SKM-1 (cell line): Measurements from ENCODE around the gene OLFML2A.
"Not testable (repeated sequence)": the region's sequence is repeated elsewhere in the genome, so short reads cannot be mapped to it uniquely, and the experiment has no call there.

ENCODE experiments used
- DNase-seq: peaks from one replicate; lab custom pipeline; 2025; ENCODE audit not compliant: unreplicated experiment; lab: John Stamatoyannopoulos, UW

The OLFML2A gene

GRCh38 chr9:124818431-124819281 lies 41.7 kb downstream of the OLFML2A start:
- DNase-seq: no peak

GRCh38 chr9:124820698-124821623 lies 44.0 kb downstream of the OLFML2A start:
- no peak for DNase-seq

- no peak for DNase-seq
Measured at GRCh38 chr9:124828489-124829333, 51.8 kb downstream of the OLFML2A start.

- DNase-seq: no peak
Measured at GRCh38 chr9:124829334-124829669, 52.4 kb downstream of the OLFML2A start.

- DNase-seq: no peak
Measured at GRCh38 chr9:124830593-124830992, 53.7 kb downstream of the OLFML2A start.

GRCh38 chr9:124831642-124832364 lies 54.9 kb downstream of the OLFML2A start:
- no peak for DNase-seq

- DNase-seq: no peak
Measured at GRCh38 chr9:124834591-124834990, 57.7 kb downstream of the OLFML2A start.

- no peak for DNase-seq
Measured at GRCh38 chr9:124835026-124835557, 58.2 kb downstream of the OLFML2A start.

- not testable (repeated sequence) for DNase-seq
Measured at GRCh38 chr9:124838132-124838531, 61.2 kb downstream of the OLFML2A start.

GRCh38 chr9:124838567-124839275 lies 61.8 kb downstream of the OLFML2A start:
- DNase-seq: not testable (repeated sequence)

GRCh38 chr9:124839612-124840299 lies 62.8 kb downstream of the OLFML2A start:
- DNase-seq: no peak

GRCh38 chr9:124840300-124840833 lies 63.4 kb downstream of the OLFML2A start:
- no peak for DNase-seq

- no peak for DNase-seq
Measured at GRCh38 chr9:124841075-124841821, 64.3 kb downstream of the OLFML2A start.

- DNase-seq: no peak
Measured at GRCh38 chr9:124843456-124844034, 66.6 kb downstream of the OLFML2A start.

- DNase-seq: no peak
Measured at GRCh38 chr9:124844291-124844690, 67.4 kb downstream of the OLFML2A start.

- DNase-seq: not testable (repeated sequence)
Measured at GRCh38 chr9:124846467-124846866, 69.5 kb downstream of the OLFML2A start.

- DNase-seq: no peak
Measured at GRCh38 chr9:124846969-124847368, 70.0 kb downstream of the OLFML2A start.

- DNase-seq: no peak
Measured at GRCh38 chr9:124849801-124850200, 72.9 kb downstream of the OLFML2A start.
